RWPE2 (cell line): ENCODE results near the gene CNTLN.

Experiments used
- ATAC-seq: fragments of 200-7000 bp; cut with Tn5 transposase; 3 replicates; pipeline ENCODE4 v1.9.1; 2021; ENCODE audit warnings: low read depth
- DNase-seq: peaks from one replicate; pipeline ENCODE4 v3.0.0-alpha.2; 2020; ENCODE audit warnings: low spot score
- H3K27ac ChIP-seq: fragments of 450-650 bp; 2 replicates; pipeline ENCODE4 v1.5.1; 2017; ENCODE audit warnings: mild to moderate bottlenecking; ENCODE audit not compliant: poor library complexity, severe bottlenecking
- H3K27me3 ChIP-seq: fragments of 250-450 bp; sonication (Bioruptor Pico); 2 replicates; pipeline ENCODE4 v1.5.1; 2021; ENCODE audit warnings: mild to moderate bottlenecking, moderate library complexity; ENCODE audit not compliant: insufficient read depth, poor library complexity, severe bottlenecking
- H3K36me3 ChIP-seq: fragments of 250-450 bp; sonication (Bioruptor Pico); 2 replicates; pipeline ENCODE4 v1.5.1; 2020; ENCODE audit warnings: low read depth, mild to moderate bottlenecking, moderate library complexity
- H3K4me1 ChIP-seq: fragments of 250-450 bp; sonication (Bioruptor Pico); 2 replicates; pipeline ENCODE4 v1.5.1; 2021; ENCODE audit warnings: mild to moderate bottlenecking, moderate library complexity; ENCODE audit not compliant: insufficient read depth, poor library complexity, severe bottlenecking
- H3K4me3 ChIP-seq: fragments of 250-450 bp; sonication (Bioruptor Pico); 2 replicates; pipeline ENCODE4 v1.5.1; 2021; ENCODE audit warnings: mild to moderate bottlenecking, moderate library complexity; ENCODE audit not compliant: severe bottlenecking
- H3K9me3 ChIP-seq: fragments of 250-450 bp; sonication (Bioruptor Pico); 2 replicates; pipeline ENCODE4 v1.5.1; 2021; ENCODE audit warnings: mild to moderate bottlenecking, moderate library complexity; ENCODE audit not compliant: severe bottlenecking
- CTCF ChIP-seq: fragments of 450-650 bp; IDR thresholded peaks from one replicate; pipeline ENCODE4 v1.5.1; 2017; ENCODE audit warnings: mild to moderate bottlenecking, moderate library complexity; ENCODE audit not compliant: poor library complexity, severe bottlenecking

Gene CNTLN

GRCh38 chr9:17120203-17120602 lies 14.6 kb upstream of the CNTLN start:
- no peak overlapping the region for H3K4me3 ChIP-seq
- H3K27me3 ChIP-seq = no peaks in the 10 kb centered on the region
- no peaks in the 10 kb centered on the region for H3K9me3 ChIP-seq
- ATAC-seq (no peak), DNase-seq (no peak)
- no peak for TF ChIP-seq CTCF
- no peak overlapping the region for H3K27ac ChIP-seq
- no peaks in the 10 kb centered on the region for H3K4me1 ChIP-seq
- H3K36me3 ChIP-seq = no peaks in the 10 kb centered on the region

- Histone ChIP-seq H3K9me3 (no peaks in the 10 kb centered on the region), H3K4me3 (no peak overlapping the region), H3K4me1 (no peaks in the 10 kb centered on the region), H3K27ac (no peak overlapping the region), H3K36me3 (no peaks in the 10 kb centered on the region), H3K27me3 (no peaks in the 10 kb centered on the region)
- TF ChIP-seq CTCF = no peak
- no peak for DNase-seq
- ATAC-seq = no peak
Measured at GRCh38 chr9:17121264-17121663, 13.6 kb upstream of the CNTLN start.

GRCh38 chr9:17130291-17130690 lies 4.5 kb upstream of the CNTLN start:
- H3K27ac ChIP-seq = no peak overlapping the region
- no peak overlapping the region for H3K4me3 ChIP-seq

GRCh38 chr9:17130725-17131124 lies 4.1 kb upstream of the CNTLN start:
- H3K36me3 ChIP-seq = no peaks in the 10 kb centered on the region
- ATAC-seq (no peak), DNase-seq (no peak)
- no peak for TF ChIP-seq CTCF
- H3K27me3 ChIP-seq = no peaks in the 10 kb centered on the region
- H3K9me3 ChIP-seq = no peaks in the 10 kb centered on the region
- no peak overlapping the region for H3K4me3 ChIP-seq
- H3K27ac ChIP-seq = no peak overlapping the region
- peaks cover 3% of the 10 kb centered on the region for H3K4me1 ChIP-seq

More at GRCh38 chr9:17130291-17130690, 4.5 kb upstream of the CNTLN start:
- peaks cover 3% of the 10 kb centered on the region for H3K4me1 ChIP-seq
- no peaks in the 10 kb centered on the region for H3K36me3 ChIP-seq
- DNase-seq (no peak), ATAC-seq (no peak)
- no peak for TF ChIP-seq CTCF
- no peaks in the 10 kb centered on the region for H3K27me3 ChIP-seq
- H3K9me3 ChIP-seq = no peaks in the 10 kb centered on the region

- ATAC-seq (no peak), DNase-seq (no peak)
- TF ChIP-seq CTCF = no peak
- no peaks in the 10 kb centered on the region for H3K27me3 ChIP-seq
- H3K4me1 ChIP-seq = peaks cover 3% of the 10 kb centered on the region
- no peak overlapping the region for H3K27ac ChIP-seq
- no peak overlapping the region for H3K4me3 ChIP-seq
- H3K9me3 ChIP-seq = no peaks in the 10 kb centered on the region
- no peaks in the 10 kb centered on the region for H3K36me3 ChIP-seq
Measured at GRCh38 chr9:17131494-17131893, 3.3 kb upstream of the CNTLN start.
